ENCODE results near the gene VPS11.
A peak's percentile ranks its signal among the peaks of the same experiment; 100 is the strongest.

The VPS11 gene

GRCh38 chr11:119077839-119078238 is 10.2 kb downstream of the VPS11 start:
- DNase-seq (ENCODE audit: extremely low read depth, low read depth) = no peak
- no peak for TF ChIP-seq CTCF (IDR thresholded peaks at IDR 0.05; ENCODE audit: low read depth, low read length, missing control alignments)
- H3K4me3 ChIP-seq (replicated peaks; ENCODE audit: low read depth, low read length) = no peak overlapping the region

GRCh38 chr11:119078675-119079420 is 11.2 kb downstream of the VPS11 start:
- no peak for DNase-seq (ENCODE audit: extremely low read depth, low read depth)
- H3K4me3 ChIP-seq (replicated peaks; ENCODE audit: low read depth, low read length) = no peak overlapping the region
- TF ChIP-seq CTCF (IDR thresholded peaks at IDR 0.05; ENCODE audit: low read depth, low read length, missing control alignments) = no peak

GRCh38 chr11:119081682-119082260 is 14.2 kb downstream of the VPS11 start:
- no peak for TF ChIP-seq CTCF (IDR thresholded peaks at IDR 0.05; ENCODE audit: low read depth, low read length, missing control alignments)
- DNase-seq (ENCODE audit: extremely low read depth, low read depth) = no peak
- H3K4me3 ChIP-seq (replicated peaks; ENCODE audit: low read depth, low read length) = no peak overlapping the region

GRCh38 chr11:119084663-119085436 is 17.2 kb downstream of the VPS11 start, which contains the start of gene HMBS:
Gene HMBS (plus strand): TSS chr11:119084881. CDS start chr11:119085034, 153 bp downstream.
- H3K4me3 ChIP-seq (replicated peaks; ENCODE audit: low read depth, low read length) = peak within 1 kb of the TSS; percentile 73
- TF ChIP-seq CTCF (IDR thresholded peaks at IDR 0.05; ENCODE audit: low read depth, low read length, missing control alignments) = no peak
- DNase-seq (ENCODE audit: extremely low read depth, low read depth) = peak; percentile 84

GRCh38 chr11:119085437-119085847 is 17.8 kb downstream of the VPS11 start:
- peak overlapping the region; percentile 73 for H3K4me3 ChIP-seq (replicated peaks; ENCODE audit: low read depth, low read length)
- DNase-seq (ENCODE audit: extremely low read depth, low read depth) = no peak
- no peak for TF ChIP-seq CTCF (IDR thresholded peaks at IDR 0.05; ENCODE audit: low read depth, low read length, missing control alignments)

- no peak overlapping the region for H3K4me3 ChIP-seq (replicated peaks; ENCODE audit: low read depth, low read length)
- no peak for TF ChIP-seq CTCF (IDR thresholded peaks at IDR 0.05; ENCODE audit: low read depth, low read length, missing control alignments)
- DNase-seq (ENCODE audit: extremely low read depth, low read depth) = no peak
These were observed 19.5 kb downstream of the VPS11 start for GRCh38 chr11:119087123-119087522.

Data from HFF-Myc (cell line).